H1 (cell line): Measurements from ENCODE around the gene USP17L15. TPM values are rescaled to one million over a fixed set of nuclear protein-coding genes. Genes with fewer than 3 reads are reported as not detected.
"Not testable (repeated sequence)": the region's sequence is repeated elsewhere in the genome, so short reads cannot be mapped to it uniquely, and the experiment has no call there.

Experiments used
- CTCF ChIA-PET: fragments of 300-600 bp; sonication (Branson Sonifier 250); formaldehyde crosslinking; loops from one replicate; lab custom pipeline; 2021; ENCODE audit not compliant: partially characterized antibody; lab: Charles Lee
- POLR2A ChIA-PET: fragments of 300-600 bp; sonication (Branson Sonifier 250); formaldehyde crosslinking; loops from one replicate; lab custom pipeline; 2021; ENCODE audit warnings: inconsistent platforms; ENCODE audit not compliant: partially characterized antibody; lab: Charles Lee
- DNase-seq, 2 experiments: peaks; one replicate each; pipeline versions ENCODE4 v3.0.0 to v3.0.0-alpha.2; 2010 to 2022; ENCODE audit warnings: low spot score in 2 of 2, low read depth in 1 of 2, mixed read lengths in 1 of 2
- FAIRE-seq: peaks from 2 replicates; lab custom pipeline; 2011; peaks lifted over from hg19 to GRCh38; lab: Jason Lieb, UNC
- H2AFZ ChIP-seq: 2 replicates; pipeline ENCODE4 v1.8.1; 2012; ENCODE audit warnings: low read length, inconsistent platforms
- H2AK5ac ChIP-seq: 2 replicates; pipeline ENCODE4 v1.6.1; 2013; ENCODE audit warnings: low read depth, low read length
- H2BK120ac ChIP-seq: replicated peaks from 2 replicates; pipeline ENCODE3; 2013; ENCODE audit warnings: low read depth, low read length, inconsistent platforms
- H2BK12ac ChIP-seq: 2 replicates; pipeline ENCODE4 v1.6.1; 2013; ENCODE audit warnings: low read depth, low read length
- H2BK15ac ChIP-seq: 2 replicates; pipeline ENCODE4 v1.6.1; 2013; ENCODE audit warnings: low read length
- H2BK20ac ChIP-seq: 2 replicates; pipeline ENCODE4 v1.6.1; 2013; ENCODE audit warnings: low read length
- H2BK5ac ChIP-seq: 2 replicates; pipeline ENCODE4 v1.6.1; 2013; ENCODE audit warnings: low read depth, low read length
- H3K14ac ChIP-seq: 2 replicates; pipeline ENCODE4 v1.6.1; 2013; ENCODE audit warnings: inconsistent platforms; ENCODE audit not compliant: insufficient read length
- H3K18ac ChIP-seq: 2 replicates; pipeline ENCODE4 v1.6.1; 2013; ENCODE audit warnings: low read length; ENCODE audit errors: extremely low read depth
- H3K23ac ChIP-seq: 2 replicates; pipeline ENCODE4 v1.6.1; 2013; ENCODE audit warnings: inconsistent platforms; ENCODE audit not compliant: insufficient read length
- H3K23me2 ChIP-seq: 2 replicates; pipeline ENCODE4 v1.6.1; 2013; ENCODE audit warnings: low read depth, low read length
- H3K27ac ChIP-seq: 2 replicates; pipeline ENCODE4 v1.6.1; 2011; ENCODE audit warnings: low read depth, low read length, inconsistent platforms
- H3K27me3 ChIP-seq, 4 experiments: replicated peaks in 1 of 4; 1 replicate in 1 of 4; 2 replicates in 3 of 4; pipeline versions ENCODE4 v1.6.1 to v1.8.1; 2011 to 2013; ENCODE audit warnings: low read length in 3 of 4, mild to moderate bottlenecking in 3 of 4, inconsistent platforms in 2 of 4, mixed read lengths in 2 of 4, moderate library complexity in 1 of 4; ENCODE audit not compliant: control insufficient read depth in 3 of 4, insufficient read depth in 3 of 4; ENCODE audit errors: extremely low read depth in 1 of 4
- H3K36me3 ChIP-seq, 4 experiments: 2 replicates each; pipeline versions ENCODE4 v1.6.1 to v1.8.1; 2011 to 2013; ENCODE audit warnings: mild to moderate bottlenecking in 4 of 4, low read length in 3 of 4, moderate library complexity in 2 of 4, control low read depth in 1 of 4, inconsistent platforms in 1 of 4; ENCODE audit not compliant: insufficient read depth in 4 of 4, control insufficient read depth in 2 of 4
- H3K4ac ChIP-seq: replicated peaks from 2 replicates; pipeline ENCODE3; 2013; ENCODE audit warnings: low read length, low read depth, mixed read lengths, inconsistent platforms; ENCODE audit not compliant: insufficient read length
- H3K4me1 ChIP-seq, 4 experiments: replicated peaks in 1 of 4; 1 replicate in 1 of 4; 2 replicates in 3 of 4; pipeline versions ENCODE4 v1.6.1 to v1.8.1; 2011 to 2013; ENCODE audit warnings: low read length in 3 of 4, inconsistent platforms in 2 of 4, mixed read lengths in 1 of 4; ENCODE audit not compliant: insufficient read depth in 4 of 4, control insufficient read depth in 3 of 4
- H3K4me2 ChIP-seq, 2 experiments: 2 replicates each; pipeline versions ENCODE4 v1.6.1 to v1.8.1; 2011 to 2013; ENCODE audit warnings: low read depth in 2 of 2, low read length in 2 of 2, control low read depth in 1 of 2, inconsistent platforms in 1 of 2, mild to moderate bottlenecking in 1 of 2; ENCODE audit not compliant: insufficient read depth in 1 of 2
- H3K4me3 ChIP-seq, 4 experiments: fragments of 200-600, 300-600 bp in 1 of 4; sonication (generic), shearing (Covaris generic), sonication (Bioruptor Twin) in 1 of 4; 2 replicates each; pipeline versions ENCODE4 v1.5.1 to v1.8.1; 2011 to 2016; ENCODE audit warnings: low read length in 4 of 4, low read depth in 3 of 4, control low read depth in 2 of 4, inconsistent platforms in 2 of 4, mild to moderate bottlenecking in 2 of 4, mixed read lengths in 1 of 4, moderate library complexity in 1 of 4; ENCODE audit not compliant: insufficient read depth in 2 of 4; ENCODE audit errors: extremely low read depth in 1 of 4
- H3K56ac ChIP-seq: replicated peaks from 2 replicates; pipeline ENCODE3; 2013; ENCODE audit warnings: low read depth, mild to moderate bottlenecking, mixed read lengths, low read length, inconsistent platforms; ENCODE audit not compliant: insufficient read length
- H3K79me1 ChIP-seq: 2 replicates; pipeline ENCODE4 v1.6.1; 2013; ENCODE audit warnings: low read depth, low read length, control low read depth
- H3K79me2 ChIP-seq, 2 experiments: 2 replicates each; pipeline versions ENCODE4 v1.6.1 to v1.8.1; 2012 to 2013; ENCODE audit warnings: low read length in 2 of 2, mild to moderate bottlenecking in 2 of 2, inconsistent platforms in 1 of 2; ENCODE audit not compliant: insufficient read depth in 2 of 2, control insufficient read depth in 1 of 2
- H3K9ac ChIP-seq, 4 experiments: replicated peaks in 1 of 4; 1 replicate in 1 of 4; 2 replicates in 3 of 4; pipeline versions ENCODE4 v1.6.1 to v1.8.1; 2011 to 2013; ENCODE audit warnings: low read depth in 3 of 4, low read length in 3 of 4, control low read depth in 2 of 4, mild to moderate bottlenecking in 2 of 4, moderate library complexity in 2 of 4, inconsistent platforms in 1 of 4; ENCODE audit errors: extremely low read depth in 1 of 4
- H3K9me3 ChIP-seq, 2 experiments: 2 replicates each; pipeline versions ENCODE4 v1.6.1 to v1.8.1; 2012 to 2013; ENCODE audit warnings: mild to moderate bottlenecking in 2 of 2, moderate library complexity in 2 of 2, control low read depth in 1 of 2, inconsistent platforms in 1 of 2, low read depth in 1 of 2, low read length in 1 of 2, mixed read lengths in 1 of 2; ENCODE audit not compliant: insufficient read depth in 2 of 2
- H4K20me1 ChIP-seq, 2 experiments: replicated peaks in 1 of 2; 2 replicates each; pipeline versions ENCODE3 to v1.8.1; 2011 to 2013; ENCODE audit warnings: inconsistent platforms in 2 of 2, low read length in 2 of 2, mild to moderate bottlenecking in 1 of 2; ENCODE audit not compliant: insufficient read depth in 2 of 2, control insufficient read depth in 1 of 2
- H4K5ac ChIP-seq: 2 replicates; pipeline ENCODE4 v1.6.1; 2013; ENCODE audit warnings: low read length, low read depth, mixed read lengths, inconsistent platforms; ENCODE audit not compliant: insufficient read length
- H4K8ac ChIP-seq: 2 replicates; pipeline ENCODE4 v1.8.0; 2013; ENCODE audit warnings: mild to moderate bottlenecking, moderate library complexity, low read length, inconsistent platforms; ENCODE audit not compliant: insufficient read depth; ENCODE audit errors: extremely low read depth
- H4K91ac ChIP-seq: replicated peaks from 2 replicates; pipeline ENCODE3; 2013; ENCODE audit warnings: low read length, mixed read lengths, inconsistent platforms; ENCODE audit not compliant: insufficient read length
- WGBS, 2 experiments: shearing (Covaris generic) in 1 of 2; methylation state at CpG; one replicate each; pipeline versions ENCODE4 v1.1.6 to v1.1.7; 2013 to 2015; ENCODE audit warnings: low lambda C conversion rate in 2 of 2, mixed read lengths in 2 of 2, inconsistent platforms in 1 of 2, low coverage in 1 of 2, missing lambda C conversion rate in 1 of 2; ENCODE audit not compliant: insufficient replicate concordance in 2 of 2, insufficient coverage in 1 of 2, insufficient read length in 1 of 2; ENCODE audit errors: extremely low coverage in 1 of 2, missing lambda C conversion rate in 1 of 2; 5-methylcytosine and 5-hydroxymethylcytosine counted together
- polyA plus RNA-seq, 7 experiments: library from polyadenylated mRNA; depleted of rRNA in 3 of 7; stranded (reverse) in 5 of 7; unstranded in 2 of 7; fragments of >200 nt in 5 of 7; fragments of 200-250 nt in 2 of 7; gene quantifications; 1 replicate in 5 of 7; 2 replicates in 1 of 7; 4 replicates in 1 of 7; pipeline versions ENCODE4 v1.2.1 to v1.2.3, GENCODE V29; 2011 to 2013; ENCODE audit warnings: missing spikeins in 2 of 7, mixed read lengths in 2 of 7
- total RNA-seq: library from RNA; stranded (reverse); fragmentation: NEBNext Ultra II Directional; extraction: Animal tissue kit (Norgen Biotek cat#: 25700); gene quantifications from 2 replicates; pipeline ENCODE4 v1.2.1, GENCODE V29; 2021

The USP17L15 gene
- total and polyA plus RNA-seq, 2 of the 8 experiments (the other 6 are each of a cell fraction or from before 2014, with no cell fraction given), result not detected

DNA sequence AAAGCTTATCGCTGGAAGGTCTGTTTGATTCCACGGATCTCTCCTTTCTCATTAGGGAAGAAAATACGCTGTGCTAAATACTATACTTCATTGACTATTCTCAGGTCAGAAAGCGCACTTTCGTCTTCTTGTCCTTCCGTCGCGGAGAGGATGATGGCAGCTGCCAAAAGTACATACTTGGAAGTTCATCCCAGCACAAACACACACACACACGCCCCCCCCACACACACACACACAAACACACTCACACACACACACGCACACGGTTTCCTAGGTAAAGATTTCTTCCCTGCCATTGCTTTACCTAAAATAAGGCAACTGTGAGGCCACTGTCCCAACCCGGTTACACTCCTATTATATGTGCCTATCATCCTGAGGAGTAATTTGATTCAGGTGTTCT, 4.3 kb downstream of the USP17L15 start:
- H2AK5ac ChIP-seq, H3K27me3 ChIP-seq, H2BK5ac ChIP-seq, H2BK15ac ChIP-seq, H3K4me2 ChIP-seq, FAIRE-seq, H3K27ac ChIP-seq, CTCF ChIA-PET, H2BK20ac ChIP-seq, H2BK12ac ChIP-seq, H3K4me3 ChIP-seq, POLR2A ChIA-PET, H3K9ac ChIP-seq, H4K5ac ChIP-seq, H2BK120ac ChIP-seq, H3K4ac ChIP-seq, H3K23me2 ChIP-seq, H3K36me3 ChIP-seq, H3K79me1 ChIP-seq, H4K20me1 ChIP-seq, H3K18ac ChIP-seq, H3K56ac ChIP-seq, H2AFZ ChIP-seq, H4K91ac ChIP-seq, H4K8ac ChIP-seq, H3K79me2 ChIP-seq, H3K4me1 ChIP-seq, H3K14ac ChIP-seq, DNase-seq, H3K23ac ChIP-seq: not testable (repeated sequence)
- peaks cover 5 to 13% of the 10 kb centered on the region in 2 experiments for H3K9me3 ChIP-seq
- WGBS, 2 experiments, result 82% methylated on average over 12 of the region's 12 CpGs; no CpG with 5 or more reads in 1 of the 2 experiments

GRCh38 chr4:9243579-9243978, 9.4 kb downstream of the USP17L15 start, which contains the start of gene USP17L17:
Gene USP17L17, plus strand, starts transcription at chr4:9243879. Its CDS starts 0 bp downstream, at chr4:9243879.
- H3K9me3 ChIP-seq, result peaks cover 3 to 12% of the 10 kb centered on the region in 2 experiments; a peak in 2 of 4 replicates
- H3K36me3 ChIP-seq, H4K20me1 ChIP-seq, H3K4me3 ChIP-seq, POLR2A ChIA-PET, H4K8ac ChIP-seq, DNase-seq, H3K4ac ChIP-seq, H3K4me1 ChIP-seq, H3K4me2 ChIP-seq, H3K23me2 ChIP-seq, H3K56ac ChIP-seq, H3K79me1 ChIP-seq, H3K9ac ChIP-seq, CTCF ChIA-PET, H4K5ac ChIP-seq, FAIRE-seq, H4K91ac ChIP-seq, H2BK120ac ChIP-seq, H3K23ac ChIP-seq, H2AK5ac ChIP-seq, H3K79me2 ChIP-seq, H2BK5ac ChIP-seq, H2AFZ ChIP-seq, H2BK15ac ChIP-seq, H3K18ac ChIP-seq, H2BK20ac ChIP-seq, H2BK12ac ChIP-seq, H3K14ac ChIP-seq, H3K27ac ChIP-seq, H3K27me3 ChIP-seq: not testable (repeated sequence)
- WGBS, 2 experiments, result 88% methylated on average over 6 of the region's 14 CpGs; no CpG with 5 or more reads in 1 of the 2 experiments
